ENCODE measurements around the gene SPTBN5. TPM values are rescaled to one million over a fixed set of nuclear protein-coding genes. Genes with fewer than 3 reads are reported as not detected.

Gene SPTBN5
- total RNA-seq, 1 experiment from 2014 or later, result 0.64 TPM

DNA sequence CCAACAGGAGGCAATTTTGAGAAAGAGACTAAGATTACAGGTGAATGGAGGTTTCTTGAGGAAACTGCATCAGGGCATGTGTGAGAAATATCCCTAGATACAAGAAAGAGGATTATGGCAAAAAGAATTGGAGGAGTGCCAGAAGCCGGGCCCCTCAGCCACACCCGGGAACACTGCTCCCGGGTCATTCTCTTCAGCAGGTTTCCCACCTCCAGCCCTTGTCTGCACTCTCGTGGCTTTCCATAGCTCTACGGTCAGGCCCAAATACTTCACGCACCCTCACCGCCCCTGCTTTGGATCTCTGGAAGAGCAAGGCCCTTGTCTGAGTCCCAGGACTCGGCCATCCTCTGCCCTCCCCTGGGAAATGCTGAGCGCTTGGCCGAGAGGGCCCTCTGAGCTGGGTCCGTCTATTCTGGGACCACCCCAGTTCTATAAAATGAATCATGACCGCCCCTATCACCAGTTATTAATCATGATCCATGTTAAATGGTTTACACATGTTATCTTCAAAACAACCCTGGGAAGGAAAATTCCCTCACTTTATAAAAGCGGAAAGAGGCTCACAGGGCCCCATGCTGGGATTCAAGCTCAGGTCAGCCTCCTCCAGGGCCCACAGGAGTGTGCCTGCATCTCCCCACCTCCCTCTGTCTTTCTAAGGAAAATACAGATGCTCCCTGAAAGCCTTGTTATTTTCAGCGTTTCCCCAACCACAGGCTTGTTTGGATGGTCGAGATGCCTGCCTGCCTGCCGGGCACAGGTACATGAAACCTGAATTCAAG is 38.8 kb upstream of the SPTBN5 start:
- Mint-ChIP-seq H3K4me3 (ENCODE audit: low read depth, unreplicated experiment) (no peak overlapping the region), H3K36me3 (ENCODE audit: insufficient read depth, unreplicated experiment) (peaks cover 18% of the 10 kb centered on the region), H3K27ac (ENCODE audit: unreplicated experiment) (no peak overlapping the region), H3K4me1 (ENCODE audit: low read depth, unreplicated experiment) (peaks cover 28% of the 10 kb centered on the region), H3K9me3 (ENCODE audit: low read depth, unreplicated experiment) (no peaks in the 10 kb centered on the region), H3K27me3 (ENCODE audit: unreplicated experiment) (no peaks in the 10 kb centered on the region)
- no peak for DNase-seq
- CTCF ChIA-PET, result no interaction called here
- TF ChIP-seq, protein P1, sequence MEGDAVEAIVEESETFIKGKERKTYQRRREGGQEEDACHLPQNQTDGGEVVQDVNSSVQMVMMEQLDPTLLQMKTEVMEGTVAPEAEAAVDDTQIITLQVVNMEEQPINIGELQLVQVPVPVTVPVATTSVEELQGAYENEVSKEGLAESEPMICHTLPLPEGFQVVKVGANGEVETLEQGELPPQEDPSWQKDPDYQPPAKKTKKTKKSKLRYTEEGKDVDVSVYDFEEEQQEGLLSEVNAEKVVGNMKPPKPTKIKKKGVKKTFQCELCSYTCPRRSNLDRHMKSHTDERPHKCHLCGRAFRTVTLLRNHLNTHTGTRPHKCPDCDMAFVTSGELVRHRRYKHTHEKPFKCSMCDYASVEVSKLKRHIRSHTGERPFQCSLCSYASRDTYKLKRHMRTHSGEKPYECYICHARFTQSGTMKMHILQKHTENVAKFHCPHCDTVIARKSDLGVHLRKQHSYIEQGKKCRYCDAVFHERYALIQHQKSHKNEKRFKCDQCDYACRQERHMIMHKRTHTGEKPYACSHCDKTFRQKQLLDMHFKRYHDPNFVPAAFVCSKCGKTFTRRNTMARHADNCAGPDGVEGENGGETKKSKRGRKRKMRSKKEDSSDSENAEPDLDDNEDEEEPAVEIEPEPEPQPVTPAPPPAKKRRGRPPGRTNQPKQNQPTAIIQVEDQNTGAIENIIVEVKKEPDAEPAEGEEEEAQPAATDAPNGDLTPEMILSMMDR (IDR thresholded peaks at IDR 0.05; ENCODE audit: unreplicated experiment), result no peak
- BruUV-seq (replicated peaks), result no TSS peak
- intact Hi-C loops (cut with micrococcal nuclease; ENCODE audit: unreplicated experiment), result no loop called here

DNA sequence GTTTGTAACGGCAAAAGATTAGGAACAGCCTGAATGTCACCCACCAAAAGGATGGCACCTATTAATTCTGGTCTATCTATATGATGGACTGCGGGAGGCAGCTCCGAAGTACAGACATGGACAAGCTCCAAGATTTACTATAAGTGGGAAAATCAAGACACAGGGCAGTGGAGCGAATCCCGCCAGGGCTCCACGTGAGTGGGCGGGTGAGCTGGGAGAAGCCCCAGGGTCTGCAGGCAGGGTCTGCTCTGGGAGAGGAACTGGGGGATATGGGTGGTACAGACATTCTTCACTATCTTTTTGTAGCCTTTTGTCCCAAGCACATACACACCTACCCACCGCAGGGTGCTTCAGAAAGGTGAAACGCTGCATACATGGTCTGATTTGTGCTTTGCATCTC is 38.2 kb upstream of the SPTBN5 start:
- peaks cover 12% of the 10 kb centered on the region for H3K36me3 Mint-ChIP-seq (ENCODE audit: insufficient read depth, unreplicated experiment)
- CTCF ChIA-PET, result no interaction called here
- no peaks in the 10 kb centered on the region for H3K9me3 Mint-ChIP-seq (ENCODE audit: low read depth, unreplicated experiment)
- H3K27me3 Mint-ChIP-seq (ENCODE audit: unreplicated experiment), result no peaks in the 10 kb centered on the region
- intact Hi-C loops (cut with micrococcal nuclease; ENCODE audit: unreplicated experiment), result no loop called here
- H3K27ac Mint-ChIP-seq (ENCODE audit: unreplicated experiment), result no peak overlapping the region
- H3K4me1 Mint-ChIP-seq (ENCODE audit: low read depth, unreplicated experiment), result peaks cover 34% of the 10 kb centered on the region
- DNase-seq, result no peak
- TF ChIP-seq, protein P1 (IDR thresholded peaks at IDR 0.05; ENCODE audit: unreplicated experiment), result no peak
- no peak overlapping the region for H3K4me3 Mint-ChIP-seq (ENCODE audit: low read depth, unreplicated experiment)
- no TSS peak for BruUV-seq (replicated peaks)

DNA sequence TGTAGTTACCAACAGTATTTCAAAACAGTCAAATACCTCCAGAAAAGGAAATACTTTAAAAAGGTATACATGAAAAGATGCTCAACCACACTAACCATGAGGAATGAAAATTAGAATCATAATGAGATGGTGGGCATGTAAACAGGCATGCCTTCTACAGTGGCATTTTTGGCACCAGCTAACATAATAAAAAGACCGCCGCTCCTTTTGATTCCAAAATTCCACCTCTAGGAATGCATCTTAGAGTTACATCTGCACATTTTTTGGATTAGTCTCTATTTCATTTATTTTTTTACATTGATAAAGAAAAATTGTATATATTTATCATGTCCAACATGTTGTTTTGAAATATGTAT is 37.0 kb upstream of the SPTBN5 start:
- Mint-ChIP-seq H3K9me3 (ENCODE audit: low read depth, unreplicated experiment) (no peaks in the 10 kb centered on the region), H3K27me3 (ENCODE audit: unreplicated experiment) (no peaks in the 10 kb centered on the region), H3K4me3 (ENCODE audit: low read depth, unreplicated experiment) (no peak overlapping the region), H3K27ac (ENCODE audit: unreplicated experiment) (no peak overlapping the region), H3K36me3 (ENCODE audit: insufficient read depth, unreplicated experiment) (peaks cover 20% of the 10 kb centered on the region), H3K4me1 (ENCODE audit: low read depth, unreplicated experiment) (peaks cover 46% of the 10 kb centered on the region)
- TF ChIP-seq, protein P1 (IDR thresholded peaks at IDR 0.05; ENCODE audit: unreplicated experiment), result no peak
- intact Hi-C loops (cut with micrococcal nuclease; ENCODE audit: unreplicated experiment), result no loop called here
- BruUV-seq (replicated peaks), result no TSS peak
- DNase-seq, result no peak
- CTCF ChIA-PET, result interaction anchor here (0.5 kb wide), 1 partner anchor 29 kb away, joined by 8 read pairs; no protein-coding TSS in a partner anchor

DNA sequence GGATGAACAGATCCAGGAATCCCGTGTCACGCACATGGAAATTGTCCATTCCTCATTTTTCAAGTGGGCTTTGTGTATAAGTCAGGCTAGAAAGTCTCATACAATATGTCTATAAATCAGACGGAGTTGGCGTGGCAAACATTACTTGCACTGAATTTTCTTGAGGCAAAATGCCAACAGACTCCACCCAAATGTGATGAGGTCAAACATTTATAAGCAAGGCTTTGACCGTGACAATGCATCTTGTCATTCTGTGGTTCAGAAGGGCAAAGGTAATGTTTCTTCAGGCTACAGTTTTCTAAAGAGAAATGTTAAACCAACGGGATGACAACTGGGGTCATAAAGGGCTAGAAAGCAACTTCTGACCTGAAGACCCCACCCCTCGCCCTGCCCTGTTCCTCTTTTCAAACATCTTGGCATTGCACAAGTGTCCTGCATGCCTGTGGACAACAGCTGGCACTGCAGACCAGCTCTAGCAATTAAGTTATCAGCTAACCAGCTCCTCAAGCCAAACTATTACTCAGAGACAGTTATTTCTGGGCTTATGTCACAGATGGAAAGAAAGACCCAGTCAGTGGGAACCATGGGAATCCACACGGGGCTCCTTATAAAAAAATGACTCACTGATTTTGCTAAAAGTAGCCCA is 36.5 kb upstream of the SPTBN5 start:
- TF ChIP-seq, protein P1 (IDR thresholded peaks at IDR 0.05; ENCODE audit: unreplicated experiment), result no peak
- H3K27ac Mint-ChIP-seq (ENCODE audit: unreplicated experiment), result no peak overlapping the region
- CTCF ChIA-PET, result interaction anchor here (0.5 kb wide), 1 partner anchor 30 kb away, joined by 8 read pairs; no protein-coding TSS in a partner anchor
- BruUV-seq (replicated peaks), result no TSS peak
- H3K27me3 Mint-ChIP-seq (ENCODE audit: unreplicated experiment), result no peaks in the 10 kb centered on the region
- H3K4me3 Mint-ChIP-seq (ENCODE audit: low read depth, unreplicated experiment), result no peak overlapping the region
- peaks cover 15% of the 10 kb centered on the region for H3K36me3 Mint-ChIP-seq (ENCODE audit: insufficient read depth, unreplicated experiment)
- DNase-seq, result no peak
- no peaks in the 10 kb centered on the region for H3K9me3 Mint-ChIP-seq (ENCODE audit: low read depth, unreplicated experiment)
- peaks cover 43% of the 10 kb centered on the region for H3K4me1 Mint-ChIP-seq (ENCODE audit: low read depth, unreplicated experiment)
- intact Hi-C loops (cut with micrococcal nuclease; ENCODE audit: unreplicated experiment), result no loop called here
